DMS 273 (cell line): ENCODE measurements around the gene MYBBP1A.

Experiments used
- DNase-seq: peaks from one replicate; lab custom pipeline; 2025; ENCODE audit not compliant: unreplicated experiment; lab: John Stamatoyannopoulos, UW

MYBBP1A gene

DNA sequence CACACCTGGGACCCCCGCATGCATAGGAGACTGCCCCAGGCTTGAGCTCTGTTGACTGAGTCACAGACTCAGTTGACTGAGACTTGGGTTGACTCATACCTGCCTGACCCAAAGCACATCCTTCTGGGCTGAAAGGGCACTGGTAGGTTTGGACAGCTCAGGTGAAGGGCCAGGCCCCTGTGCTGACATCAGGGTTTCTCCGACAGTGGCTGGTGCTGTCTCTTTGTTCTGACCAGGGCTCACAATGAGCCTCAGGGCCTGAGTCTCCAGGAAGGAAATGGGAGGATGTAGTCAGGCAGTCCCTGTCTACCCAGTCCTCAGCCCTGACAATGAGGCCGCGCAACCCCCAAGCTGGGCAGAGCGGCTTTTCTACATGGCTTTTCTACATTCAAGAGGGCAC is 50.0 kb downstream of the MYBBP1A start:
- DNase-seq = no peak

DNA sequence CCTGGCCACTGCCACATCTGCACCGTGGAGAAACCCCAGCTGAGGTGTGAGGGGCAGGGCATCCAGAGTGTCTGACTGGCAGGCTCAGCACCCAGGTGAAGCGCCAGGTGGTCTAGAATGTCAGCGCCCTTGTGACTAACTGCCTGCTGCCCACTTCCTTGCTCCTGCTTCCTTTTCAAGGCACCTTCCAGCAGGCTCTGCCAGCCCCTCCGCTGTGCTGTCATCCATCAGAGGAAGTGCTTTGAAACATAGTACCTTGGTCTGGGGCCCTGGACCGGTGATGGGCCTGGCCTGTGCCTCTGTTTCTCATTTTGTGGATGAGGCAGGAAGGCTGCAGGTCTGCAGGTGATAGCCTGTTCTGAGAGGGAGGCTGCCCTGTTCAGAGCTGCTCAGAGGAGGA is 51.0 kb downstream of the MYBBP1A start:
- no peak for DNase-seq

DNA sequence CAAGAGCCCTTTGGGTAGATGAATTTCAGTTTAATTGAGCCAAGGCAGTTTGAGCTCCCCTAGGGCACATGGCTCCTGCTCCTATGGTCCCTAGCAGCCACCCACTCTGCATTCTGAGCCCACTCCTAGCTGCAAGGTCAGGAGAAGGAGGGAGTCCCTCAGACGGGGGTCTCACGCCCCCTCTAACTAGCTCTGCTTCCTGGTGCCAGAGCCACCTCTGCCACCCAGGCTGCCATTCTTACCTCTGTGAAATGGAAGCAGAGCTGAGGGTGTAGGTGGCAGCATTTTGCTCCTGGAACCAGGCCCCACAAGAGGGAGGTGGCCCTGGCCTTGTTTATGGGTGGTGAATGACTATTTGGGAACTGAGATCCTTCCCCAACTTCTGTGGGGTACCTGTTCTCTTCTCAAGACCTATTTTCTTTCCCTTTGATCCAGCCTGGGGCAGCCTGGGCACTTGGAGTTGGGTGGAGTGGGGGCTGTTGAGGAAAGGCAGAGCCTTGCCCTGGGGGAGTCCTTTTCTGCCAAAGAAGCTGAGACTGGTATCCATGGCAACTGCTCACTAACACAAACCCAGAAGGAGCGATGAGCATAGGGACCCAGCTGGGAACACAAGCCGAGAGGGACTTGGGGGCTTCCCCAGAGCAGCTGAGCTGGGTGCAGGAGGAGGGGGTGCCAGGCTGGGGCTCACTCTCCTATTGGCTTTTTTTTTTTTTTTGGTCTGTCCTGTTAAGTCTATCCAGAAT is 51.7 kb downstream of the MYBBP1A start:
- DNase-seq = no peak

DNA sequence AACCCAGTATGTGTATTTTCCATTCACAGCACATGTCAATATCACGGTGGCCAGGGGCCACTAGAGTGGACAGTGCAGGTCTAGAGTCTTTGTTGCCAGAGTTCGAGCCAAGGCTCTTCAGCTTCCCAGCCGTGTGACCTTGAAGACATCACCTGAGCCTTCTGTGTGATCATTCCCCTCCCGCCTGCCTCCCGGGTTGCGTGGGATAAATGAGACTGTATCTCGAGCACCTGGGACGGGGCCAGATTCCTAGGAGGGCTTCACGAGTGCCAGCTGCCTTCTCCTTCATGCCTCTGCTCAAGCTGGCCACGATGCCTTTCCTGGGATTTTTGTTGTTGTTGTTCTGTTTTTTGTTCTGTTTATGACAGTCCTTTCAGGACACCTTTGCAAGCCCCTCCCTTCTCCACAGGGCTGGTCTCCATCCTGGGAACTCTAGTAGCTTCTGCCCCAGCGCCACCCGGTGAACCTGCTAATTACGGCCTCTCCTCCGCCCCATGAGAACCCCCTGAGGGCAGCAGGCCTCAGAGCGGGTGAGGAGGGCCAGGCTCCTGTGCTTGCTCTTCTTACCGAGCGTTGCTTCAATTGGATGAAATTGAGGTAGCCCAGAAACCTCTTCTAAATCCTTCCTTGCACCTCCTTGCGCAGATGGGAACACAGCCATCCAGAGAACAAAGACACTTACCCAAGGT is 52.6 kb downstream of the MYBBP1A start:
- peak; percentile 45 for DNase-seq

DNA sequence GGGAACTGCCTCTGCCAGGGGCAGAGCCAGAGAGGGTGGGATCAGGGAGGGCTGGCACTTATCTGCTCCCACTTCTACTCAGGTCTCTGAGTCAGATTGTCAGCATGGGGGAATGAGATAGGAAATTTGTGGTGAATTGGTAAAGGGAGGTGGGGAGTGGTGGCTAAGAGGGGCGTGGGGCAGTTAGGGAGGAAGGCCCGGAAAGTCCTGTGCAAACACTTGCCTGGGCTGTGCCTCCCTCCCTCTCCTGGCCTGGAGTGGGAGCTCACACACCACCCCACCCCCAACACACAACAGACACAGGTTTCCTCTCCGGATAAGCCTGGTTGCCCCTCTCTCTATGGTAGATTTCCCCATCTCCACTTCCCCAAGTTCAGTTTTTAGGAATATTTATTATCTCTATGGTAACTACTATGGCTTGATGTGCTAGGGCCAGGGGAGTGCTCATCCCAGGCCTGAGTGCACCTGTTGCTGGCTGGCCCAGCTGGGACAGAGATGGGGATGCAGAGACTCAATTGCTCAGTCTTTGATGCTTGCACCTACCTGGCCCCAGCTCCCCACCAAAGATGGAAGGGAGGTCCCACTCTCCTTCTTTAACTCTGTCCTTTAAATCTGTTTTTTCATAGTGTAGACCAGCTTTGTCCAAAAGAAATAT is 53.8 kb downstream of the MYBBP1A start:
- DNase-seq = peak; percentile 28

DNA sequence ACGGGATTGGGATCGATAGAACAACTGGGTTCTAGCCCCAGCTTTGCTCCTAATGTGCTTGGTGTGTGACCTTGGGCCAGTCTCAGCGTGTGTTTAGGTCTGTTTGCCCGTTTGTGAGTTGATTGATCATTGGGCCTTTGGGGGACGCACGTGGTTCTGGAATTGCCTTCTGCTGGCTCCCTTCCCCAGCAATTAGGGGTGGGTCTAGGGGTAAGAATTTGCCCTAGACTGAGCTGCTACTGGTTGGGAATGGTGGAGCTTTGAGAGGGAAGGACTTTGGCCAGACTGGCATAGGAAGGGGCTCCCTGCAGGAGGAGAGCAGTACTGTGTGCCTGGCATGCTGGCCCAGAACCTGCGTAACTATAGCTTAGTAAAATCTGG is 55.0 kb downstream of the MYBBP1A start:
- DNase-seq = peak; percentile 53

DNA sequence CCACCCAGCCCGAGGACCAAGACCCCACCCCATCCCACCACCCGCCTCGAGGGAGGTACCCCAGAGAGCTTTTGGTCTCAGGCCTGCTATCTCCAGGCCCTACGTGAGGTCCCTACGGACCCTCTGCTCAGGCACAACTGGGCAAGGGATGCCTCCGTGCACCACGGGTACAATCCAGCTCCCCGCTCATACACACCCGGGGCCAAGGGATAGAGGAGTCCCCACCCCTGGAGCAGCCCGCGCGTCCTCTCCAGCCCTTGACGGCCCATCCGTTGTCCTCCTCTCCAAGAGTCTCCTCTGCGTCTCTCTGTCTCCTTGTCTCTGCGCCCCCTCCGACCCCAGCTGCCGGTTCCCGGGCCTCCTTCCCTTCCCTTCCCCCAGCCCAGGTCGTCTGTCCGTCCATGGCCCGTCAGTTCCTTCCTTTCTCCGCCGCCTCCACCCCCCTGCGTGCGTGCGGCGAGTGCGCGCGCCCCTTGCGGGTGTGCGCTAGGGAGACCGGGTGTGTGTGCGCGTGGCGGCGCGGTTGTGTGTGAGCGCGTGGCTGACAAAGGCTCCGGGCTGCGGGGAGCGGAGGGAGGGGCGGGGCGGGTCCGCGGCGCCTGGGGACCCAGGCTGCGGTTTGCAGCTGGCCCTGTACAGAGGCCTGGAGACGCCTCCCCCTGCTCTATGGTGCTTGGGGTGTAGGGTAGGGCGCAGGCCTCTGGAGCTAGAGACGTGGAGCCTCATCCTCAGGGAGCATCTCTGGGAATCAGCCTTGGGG is 55.6 kb downstream of the MYBBP1A start:
- DNase-seq = peak; percentile 75

DNA sequence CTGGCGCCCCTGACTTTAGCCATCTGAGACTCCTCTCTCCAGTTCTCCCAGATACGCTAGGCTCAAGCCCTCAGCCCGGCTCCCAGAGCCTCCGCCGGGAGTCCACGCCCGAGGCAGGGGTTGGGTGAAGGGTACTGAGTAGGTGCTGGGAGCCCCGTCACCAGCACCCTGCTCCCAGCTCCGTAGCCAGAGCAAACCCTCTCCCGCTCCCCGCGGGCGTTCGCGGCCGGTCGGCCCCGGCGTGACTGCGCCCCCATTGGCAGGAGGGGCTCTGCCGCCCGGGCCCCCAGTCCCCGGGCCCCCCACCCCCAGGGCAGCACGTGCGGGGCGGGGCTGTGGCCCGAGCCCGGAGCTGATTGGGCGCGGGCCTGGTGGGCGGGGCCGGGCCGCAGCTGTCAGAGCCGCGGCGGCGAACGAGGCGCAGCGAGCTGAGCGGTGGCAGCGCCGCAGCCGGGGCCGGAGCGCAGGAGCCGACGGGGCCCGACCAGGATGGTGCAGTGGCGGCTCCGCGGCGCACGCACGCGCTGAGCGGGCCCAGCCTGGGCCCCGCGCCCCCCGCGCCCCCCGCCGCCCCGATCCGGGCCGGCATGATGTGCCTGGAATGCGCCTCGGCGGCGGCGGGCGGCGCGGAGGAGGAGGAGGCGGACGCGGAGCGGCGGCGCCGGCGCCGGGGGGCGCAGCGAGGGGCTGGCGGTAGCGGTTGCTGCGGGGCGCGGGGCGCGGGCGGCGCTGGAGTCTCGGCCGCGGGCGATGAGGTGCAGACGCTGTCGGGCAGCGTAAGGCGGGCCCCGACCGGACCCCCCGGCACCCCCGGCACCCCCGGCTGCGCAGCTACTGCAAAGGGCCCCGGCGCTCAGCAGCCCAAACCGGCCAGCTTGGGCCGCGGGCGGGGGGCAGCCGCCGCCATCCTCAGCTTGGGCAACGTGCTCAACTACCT is 56.5 kb downstream of the MYBBP1A start, which contains the start of gene SPNS2:
Gene SPNS2 (plus strand): TSS at position 421 of the 937 bp plus-strand sequence. CDS start 167 bp downstream, at position 588.
- peak; percentile 92 for DNase-seq

DNA sequence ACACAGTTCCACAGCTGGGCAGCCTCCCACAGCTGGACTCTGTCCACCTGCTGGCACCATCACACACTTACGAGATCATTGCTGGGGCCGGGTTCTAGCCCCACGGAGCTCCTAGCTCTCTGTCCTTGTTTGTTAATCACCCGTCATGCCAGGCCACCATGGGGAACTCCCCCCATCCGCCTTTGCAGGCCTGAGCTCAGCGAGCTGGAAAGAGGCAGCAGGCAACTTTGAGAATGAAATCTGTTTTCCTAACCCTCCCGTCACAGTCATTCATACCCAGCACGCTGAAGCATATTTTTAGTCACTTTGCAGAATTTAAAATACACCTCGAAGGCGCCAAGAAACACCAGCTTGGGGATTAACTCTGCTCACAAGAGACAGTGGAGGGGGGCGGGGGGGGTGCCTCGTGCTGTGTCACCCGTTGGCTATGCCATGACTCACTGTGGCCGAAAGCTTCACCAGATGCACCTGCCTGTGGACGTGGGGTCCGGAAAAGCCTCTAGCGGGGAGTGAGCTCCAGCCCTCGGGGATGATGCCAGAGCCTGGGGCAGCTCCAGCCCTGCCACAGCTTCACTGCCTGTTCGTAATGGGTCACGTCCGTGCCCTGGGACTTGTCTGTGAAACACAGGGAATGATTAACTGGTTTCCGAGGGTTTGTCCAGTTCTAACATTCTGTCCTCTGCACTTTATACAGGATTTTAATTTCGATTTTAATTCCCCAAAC is 57.9 kb downstream of the MYBBP1A start:
- DNase-seq = peak; percentile 32

DNA sequence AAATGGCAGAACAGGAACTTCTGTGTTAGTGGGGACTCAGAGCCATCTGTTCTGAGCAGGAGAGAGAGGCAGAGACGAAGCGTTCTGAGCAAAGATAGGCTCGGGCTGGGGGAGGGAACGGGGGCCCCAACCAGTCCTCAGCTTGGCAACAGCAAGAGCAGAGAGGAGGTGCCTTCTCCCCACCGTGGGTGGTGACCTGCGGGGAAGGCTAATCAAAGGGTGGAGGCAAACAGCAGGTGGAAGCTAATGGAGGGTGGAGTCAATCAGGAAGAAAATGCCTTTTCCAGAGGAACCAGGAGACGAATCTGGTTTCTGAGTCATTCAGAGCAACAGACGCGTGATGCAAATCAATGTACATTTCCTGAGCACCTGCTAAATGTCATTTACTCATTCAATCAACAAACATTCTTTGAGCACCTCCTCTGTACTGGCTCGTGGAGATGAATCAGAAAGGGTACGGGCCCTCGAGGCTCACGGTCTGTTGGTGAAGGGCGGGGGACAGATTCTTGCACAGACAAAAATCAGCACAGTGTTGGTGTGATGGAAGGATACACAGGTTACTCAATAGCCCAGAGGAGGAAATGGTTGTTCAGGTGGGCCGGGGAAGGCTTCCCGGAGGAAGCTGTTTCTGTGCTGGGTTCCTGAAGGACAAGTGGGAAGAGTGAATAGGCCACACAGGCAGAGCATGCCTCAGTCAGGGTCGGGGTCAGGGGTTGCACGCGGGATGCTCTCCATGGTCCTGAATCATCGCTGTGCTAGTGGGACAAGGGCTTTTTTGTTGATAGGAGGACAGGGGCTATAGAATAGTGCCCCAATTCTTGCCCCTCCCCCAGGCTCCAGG is 62.2 kb downstream of the MYBBP1A start:
- DNase-seq = peak; percentile 52

DNA sequence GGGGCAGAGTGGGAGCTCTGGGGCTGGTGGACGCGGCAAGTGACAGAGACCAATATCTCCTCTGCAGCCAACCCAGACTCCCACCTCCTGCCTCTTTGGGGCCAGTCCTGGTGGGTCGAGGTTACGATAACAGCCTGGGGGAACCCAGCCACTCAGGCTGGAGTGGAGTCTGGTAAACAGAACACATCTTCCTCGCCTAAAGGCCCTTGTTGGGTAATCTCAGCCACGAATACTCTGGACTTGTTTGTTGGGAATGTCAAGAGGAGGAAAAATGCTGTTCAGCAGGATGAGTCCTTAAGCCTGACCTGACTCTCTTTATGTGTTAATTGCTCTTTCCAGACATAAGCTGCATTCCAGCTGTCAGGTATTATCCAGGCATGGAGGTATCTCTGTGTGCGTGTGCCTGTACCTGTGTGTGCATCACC is 64.5 kb downstream of the MYBBP1A start:
- DNase-seq = no peak

DNA sequence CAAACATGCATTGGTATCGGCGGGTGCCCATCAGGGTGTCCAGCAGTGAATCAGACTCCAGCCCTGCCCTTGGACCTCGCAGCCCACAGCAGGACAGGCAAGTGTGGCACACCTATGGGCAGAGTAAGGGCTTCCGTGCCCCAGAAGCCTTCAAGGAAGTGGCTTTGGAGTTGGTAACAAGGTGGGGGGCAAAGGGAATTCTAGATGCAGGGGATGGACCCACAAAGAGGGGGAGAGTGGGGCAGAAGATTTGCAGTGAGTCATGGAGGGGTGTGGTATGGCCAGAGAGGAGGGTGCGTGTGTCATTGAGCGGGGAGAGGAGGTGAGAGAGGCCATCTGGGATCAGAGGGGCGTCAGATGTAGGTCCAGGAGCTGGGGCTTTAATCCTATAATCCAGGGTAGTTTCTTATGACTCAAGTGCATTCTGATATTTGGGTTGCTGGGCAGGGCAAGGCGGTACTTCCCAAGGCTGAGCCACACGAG is 65.0 kb downstream of the MYBBP1A start:
- DNase-seq = no peak

DNA sequence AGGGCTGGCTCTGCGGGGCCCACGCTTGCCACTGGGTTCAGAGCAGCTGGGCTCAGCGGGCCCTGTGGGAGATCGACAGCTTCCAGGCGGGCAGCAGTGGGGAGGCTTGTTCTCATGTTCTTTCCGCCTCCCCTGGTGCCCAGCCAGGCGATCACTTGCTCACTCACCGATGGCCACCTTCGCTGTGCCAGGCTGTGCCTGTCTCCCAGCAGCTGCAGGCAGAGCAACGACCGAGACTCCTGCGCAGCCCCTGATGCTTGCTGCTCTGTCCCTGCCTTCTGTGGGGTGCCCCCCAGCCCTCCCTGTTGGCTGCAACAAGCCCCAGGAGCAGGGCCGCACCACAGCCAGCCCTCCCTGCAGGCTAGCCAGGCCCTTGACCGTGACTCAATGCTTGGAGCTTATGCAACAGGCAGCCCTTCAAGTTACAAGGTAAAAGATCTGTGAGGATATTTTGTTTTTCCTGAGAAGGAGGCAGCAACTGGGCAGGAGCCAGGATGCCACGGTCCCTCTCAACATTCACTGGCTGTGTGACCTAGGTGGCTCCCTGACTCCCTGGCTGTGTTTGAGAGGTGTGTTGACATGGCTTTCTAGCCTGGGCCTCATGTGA is 66.1 kb downstream of the MYBBP1A start:
- DNase-seq = peak; percentile 31
